H1 (cell line): Measurements from ENCODE around the gene POLE. TPM values are rescaled to one million over a fixed set of nuclear protein-coding genes. Genes with fewer than 3 reads are reported as not detected.

Source experiments
- ATF2 ChIP-seq: IDR thresholded peaks from 2 replicates; pipeline ENCODE4 v1.6.1; 2012; ENCODE audit warnings: low read length, inconsistent platforms
- ATF3 ChIP-seq: IDR thresholded peaks from 2 replicates; pipeline ENCODE4 v1.6.1; 2011; ENCODE audit warnings: low read depth, mild to moderate bottlenecking, low read length; ENCODE audit not compliant: insufficient read depth
- BCL11A ChIP-seq, 2 experiments: IDR thresholded peaks; one replicate each; pipeline ENCODE4 v1.6.1; 2011; ENCODE audit warnings: low read depth in 2 of 2, low read length in 2 of 2, mild to moderate bottlenecking in 2 of 2
- BRCA1 ChIP-seq: IDR thresholded peaks from 2 replicates; pipeline ENCODE4 v1.6.1; 2012; ENCODE audit warnings: low read depth, low read length, improper control_type of control experiment
- CHD2 ChIP-seq: IDR thresholded peaks from 2 replicates; pipeline ENCODE4 v1.6.1; 2012; ENCODE audit warnings: low read length, improper control_type of control experiment
- CTBP2 ChIP-seq: IDR thresholded peaks from 2 replicates; pipeline ENCODE4 v1.7.0; 2011; ENCODE audit warnings: borderline replicate concordance, mild to moderate bottlenecking, moderate library complexity, mixed read lengths, low read length; ENCODE audit not compliant: insufficient read depth, insufficient read length
- EZH2 ChIP-seq: fragments of 200-600 bp; sonication (generic); IDR thresholded peaks from 2 replicates; pipeline ENCODE4 v1.7.1; 2012; ENCODE audit warnings: low read depth, mild to moderate bottlenecking, moderate library complexity, low read length, inconsistent platforms; ENCODE audit not compliant: severe bottlenecking
- GTF2F1 ChIP-seq: IDR thresholded peaks from 2 replicates; pipeline ENCODE4 v1.6.1; 2012; ENCODE audit warnings: low read depth, low read length, improper control_type of control experiment, borderline replicate concordance
- HDAC2 ChIP-seq, 2 experiments: fragments of 300-600 bp in 1 of 2; sonication (generic) in 1 of 2; IDR thresholded peaks; 2 replicates each; pipeline ENCODE4 v1.6.1; 2011 to 2012; ENCODE audit warnings: low read depth in 2 of 2, low read length in 2 of 2, mild to moderate bottlenecking in 2 of 2, moderate library complexity in 2 of 2, borderline replicate concordance in 1 of 2, inconsistent platforms in 1 of 2
- KDM1A ChIP-seq: fragments of 200-600, 300-600 bp; sonication (generic); IDR thresholded peaks from 2 replicates; pipeline ENCODE4 v1.7.1; 2016; ENCODE audit warnings: mild to moderate bottlenecking, low read length, borderline replicate concordance
- MAFK ChIP-seq: IDR thresholded peaks from 2 replicates; pipeline ENCODE4 v1.6.1; 2012; ENCODE audit warnings: low read depth, mild to moderate bottlenecking, improper control_type of control experiment, low read length
- PHF8 ChIP-seq: fragments of 200-600 bp; sonication (generic); conservative IDR thresholded peaks from 2 replicates; pipeline ENCODE4 v1.7.1; 2012; ENCODE audit warnings: low read depth, mild to moderate bottlenecking, inconsistent platforms, low read length, moderate library complexity
- RFX5 ChIP-seq: IDR thresholded peaks from 2 replicates; pipeline ENCODE4 v1.6.1; 2011; ENCODE audit warnings: low read depth, low read length, improper control_type of control experiment, borderline replicate concordance
- RNF2 ChIP-seq: fragments of 200-900, 300-1000 bp; sonication (generic); IDR thresholded peaks from 2 replicates; pipeline ENCODE4 v1.7.1; 2016; ENCODE audit warnings: borderline replicate concordance, low read depth, mild to moderate bottlenecking, antibody characterized with exemption, low read length; ENCODE audit not compliant: poor library complexity, severe bottlenecking; ENCODE audit errors: missing control alignments
- SIX5 ChIP-seq: IDR thresholded peaks from 2 replicates; pipeline ENCODE4 v1.6.1; 2011; ENCODE audit warnings: mild to moderate bottlenecking, low read depth, low read length
- SRF ChIP-seq: IDR thresholded peaks from 2 replicates; pipeline ENCODE4 v1.6.1; 2011; ENCODE audit warnings: mild to moderate bottlenecking, low read depth, low read length, moderate library complexity
- USF2 ChIP-seq: IDR thresholded peaks from 2 replicates; pipeline ENCODE4 v1.6.1; 2011; ENCODE audit warnings: low read length, improper control_type of control experiment
- ZNF274 ChIP-seq: IDR thresholded peaks from 2 replicates; pipeline ENCODE4 v1.7.0; 2012; ENCODE audit warnings: low read length, borderline replicate concordance; ENCODE audit errors: extremely low read depth
- polyA plus RNA-seq, 7 experiments: library from polyadenylated mRNA; depleted of rRNA in 3 of 7; stranded (reverse) in 5 of 7; unstranded in 2 of 7; fragments of >200 nt in 5 of 7; fragments of 200-250 nt in 2 of 7; gene quantifications; 1 replicate in 5 of 7; 2 replicates in 1 of 7; 4 replicates in 1 of 7; pipeline versions ENCODE4 v1.2.1 to v1.2.3, GENCODE V29; 2011 to 2013; ENCODE audit warnings: missing spikeins in 2 of 7, mixed read lengths in 2 of 7
- total RNA-seq: library from RNA; stranded (reverse); fragmentation: NEBNext Ultra II Directional; extraction: Animal tissue kit (Norgen Biotek cat#: 25700); gene quantifications from 2 replicates; pipeline ENCODE4 v1.2.1, GENCODE V29; 2021

Gene POLE
- total and polyA plus RNA-seq, 2 of the 8 experiments (the other 6 are each of a cell fraction or from before 2014, with no cell fraction given): 59.7 to 115 TPM

DNA sequence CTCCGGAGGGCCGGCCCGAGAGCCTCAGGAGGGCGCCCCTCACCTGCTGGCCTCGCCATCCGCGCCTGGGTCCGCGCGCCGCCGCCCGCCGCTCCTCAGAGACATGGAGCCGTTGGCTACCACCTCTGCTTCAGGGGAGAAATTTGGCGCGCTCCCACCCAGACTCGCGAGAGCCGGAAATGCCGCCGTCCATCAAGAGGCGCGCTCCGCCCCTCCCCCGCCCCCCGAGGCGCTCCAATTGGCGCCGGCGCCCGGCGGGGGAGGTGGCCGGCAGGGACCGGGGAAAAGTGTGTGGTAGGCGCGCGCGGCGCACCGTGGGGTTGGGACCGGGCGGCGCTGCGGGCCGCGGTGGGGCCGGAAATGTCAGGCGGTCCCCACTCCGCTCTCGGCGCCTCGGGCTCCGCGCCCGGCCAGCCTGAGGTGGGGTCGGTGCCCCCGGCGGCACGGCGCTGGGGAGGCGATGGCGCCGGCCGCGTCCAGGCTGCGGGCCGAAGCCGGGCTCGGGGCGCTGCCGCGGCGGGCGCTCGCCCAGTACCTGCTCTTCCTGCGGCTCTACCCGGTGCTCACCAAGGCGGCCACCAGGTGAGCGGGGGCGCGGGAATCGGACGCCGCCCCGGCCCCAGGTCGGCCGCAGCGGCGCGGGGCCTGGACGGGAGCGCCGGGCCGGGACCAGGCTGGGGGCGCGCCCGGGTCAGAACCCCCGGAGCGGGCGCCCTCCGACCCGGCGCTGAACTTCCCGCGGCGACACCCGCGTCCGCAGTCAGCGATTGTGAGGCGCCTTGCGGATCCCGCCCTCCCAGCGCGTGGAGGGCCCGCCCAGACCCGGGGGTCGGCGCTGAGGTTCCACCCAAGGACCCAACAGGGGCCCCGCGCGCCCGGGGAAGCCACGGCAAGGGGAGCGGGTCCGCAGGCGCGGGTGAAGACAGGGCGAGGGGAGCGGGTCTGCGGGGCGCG, at the start of gene POLE, which contains the start of gene PXMP2 (continued):
- TF ChIP-seq USF2 (no peak), ZNF274 (no peak), BCL11A (IDR thresholded peaks at IDR 0.05; ENCODE audit: low read depth in 2 of 2, low read length in 2 of 2) (no peak), ATF3 (no peak), ATF2 (no peak), MAFK (no peak), GTF2F1 (0 out of 2 replicates have a peak, but pooled peaks have one; percentile 6), CHD2 (peak; percentile 97), RFX5 (no peak), HDAC2 (IDR thresholded peaks at IDR 0.05; ENCODE audit: borderline replicate concordance in 1 of 2, low read depth in 2 of 2, low read length in 2 of 2) (peak; percentile 42 to 51; a peak in 2 of 4 replicates), CTBP2 (no peak), EZH2 (no peak), SRF (peak; percentile 6; the same call in 1 of the 2 replicates), KDM1A (no peak), SIX5 (no peak), RNF2 (no peak), BRCA1 (peak; percentile 84), PHF8 (peak; percentile 74)
